IMR-90 (cell line): ENCODE data around the gene RFTN1. TPM values are rescaled to one million over a fixed set of nuclear protein-coding genes. Genes with fewer than 3 reads are reported as not detected.

Experiments used
- ATAC-seq: fragments of 200-7000 bp; cut with Tn5 transposase; 2 replicates; pipeline ENCODE4 v1.9.1; 2020; ENCODE audit warnings: low read depth, mild to moderate bottlenecking, moderate library complexity
- BruUV-seq: library from RNA; stranded (reverse); fragments of 400-500 nt; replicated peaks from 2 replicates; lab custom pipeline; 2021; lab: Mats Ljungman, UMichigan
- CTCF ChIA-PET: fragments of 300-600 bp; formaldehyde crosslinking; extraction: SDS; loops from one replicate; lab custom pipeline; 2021; ENCODE audit warnings: antibody characterized with exemption; lab: Yijun Ruan, JAX
- POLR2A ChIA-PET: fragments of 300-600 bp; sonication (Branson Sonifier 250); formaldehyde crosslinking; loops from one replicate; lab custom pipeline; 2022; ENCODE audit warnings: antibody characterized with exemption; ENCODE audit not compliant: unreplicated experiment; lab: Charles Lee
- DNase-seq: peaks from one replicate; pipeline ENCODE4 v3.0.0; 2013
- H2AFZ ChIP-seq: replicated peaks from 2 replicates; pipeline ENCODE3; 2013; ENCODE audit warnings: low read length, mild to moderate bottlenecking; ENCODE audit not compliant: poor library complexity
- H2AK5ac ChIP-seq: 2 replicates; pipeline ENCODE4 v1.6.1; 2013; ENCODE audit warnings: low read depth, low read length, inconsistent platforms
- H2AK9ac ChIP-seq: replicated peaks from 2 replicates; pipeline ENCODE3; 2013; ENCODE audit warnings: mild to moderate bottlenecking, low read depth, low read length, moderate library complexity; ENCODE audit not compliant: poor library complexity
- H2BK120ac ChIP-seq: 2 replicates; pipeline ENCODE4 v1.6.1; 2013; ENCODE audit warnings: low read depth, low read length, inconsistent platforms
- H2BK15ac ChIP-seq: 3 replicates; pipeline ENCODE4 v1.6.1; 2013; ENCODE audit warnings: low read depth, low read length, inconsistent platforms
- H2BK20ac ChIP-seq: 2 replicates; pipeline ENCODE4 v1.6.1; 2013; ENCODE audit warnings: low read depth, mild to moderate bottlenecking, inconsistent platforms, low read length, moderate library complexity
- H2BK5ac ChIP-seq: 2 replicates; pipeline ENCODE4 v1.6.1; 2013; ENCODE audit warnings: mild to moderate bottlenecking, low read depth, low read length, inconsistent platforms; ENCODE audit not compliant: poor library complexity, severe bottlenecking
- H3K14ac ChIP-seq: replicated peaks from 2 replicates; pipeline ENCODE4 v1.6.1; 2013; ENCODE audit warnings: low read depth, low read length, inconsistent platforms
- H3K18ac ChIP-seq: 2 replicates; pipeline ENCODE4 v1.6.1; 2013; ENCODE audit warnings: low read depth, low read length, control low read depth
- H3K23ac ChIP-seq: 2 replicates; pipeline ENCODE4 v1.6.1; 2013; ENCODE audit warnings: low read depth, low read length, inconsistent platforms
- H3K27ac ChIP-seq: 2 replicates; pipeline ENCODE4 v1.5.1; 2013; ENCODE audit warnings: mild to moderate bottlenecking, control low read depth, low read length; ENCODE audit not compliant: insufficient read depth
- H3K27me3 ChIP-seq: 2 replicates; pipeline ENCODE4 v1.6.1; 2013; ENCODE audit warnings: low read length; ENCODE audit not compliant: control insufficient read depth, insufficient read depth
- H3K36me3 ChIP-seq: 2 replicates; pipeline ENCODE4 v1.6.1; 2013; ENCODE audit warnings: low read length, mixed read lengths; ENCODE audit not compliant: control insufficient read depth, insufficient read depth
- H3K4ac ChIP-seq: 2 replicates; pipeline ENCODE4 v1.6.1; 2013; ENCODE audit warnings: low read depth, low read length, inconsistent platforms
- H3K4me1 ChIP-seq: 2 replicates; pipeline ENCODE4 v1.6.1; 2013; ENCODE audit warnings: low read length, mixed read lengths; ENCODE audit not compliant: control insufficient read depth, insufficient read depth
- H3K4me2 ChIP-seq: 2 replicates; pipeline ENCODE4 v1.6.1; 2013; ENCODE audit warnings: low read depth, mild to moderate bottlenecking, control low read depth, low read length, moderate library complexity
- H3K4me3 ChIP-seq: 2 replicates; pipeline ENCODE4 v1.5.1; 2013; ENCODE audit warnings: low read depth, mild to moderate bottlenecking, control low read depth, low read length, moderate library complexity; ENCODE audit not compliant: insufficient read depth
- H3K56ac ChIP-seq: 2 replicates; pipeline ENCODE4 v1.6.1; 2013; ENCODE audit warnings: low read length, inconsistent platforms; ENCODE audit not compliant: insufficient read depth; ENCODE audit errors: extremely low read depth
- H3K79me1 ChIP-seq, 2 experiments: 2 replicates each; pipeline ENCODE4 v1.6.1; 2013; ENCODE audit warnings: low read length in 2 of 2, inconsistent platforms in 1 of 2, low read depth in 1 of 2
- H3K9ac ChIP-seq: 2 replicates; pipeline ENCODE4 v1.6.1; 2013; ENCODE audit warnings: low read depth, low read length, control low read depth
- H3K9me1 ChIP-seq: 2 replicates; pipeline ENCODE4 v1.6.1; 2013; ENCODE audit warnings: low read length, inconsistent platforms; ENCODE audit not compliant: insufficient read depth
- H3K9me3 ChIP-seq: 2 replicates; pipeline ENCODE4 v1.6.1; 2013; ENCODE audit warnings: low read length; ENCODE audit not compliant: control insufficient read depth, insufficient read depth
- H4K20me1 ChIP-seq: 2 replicates; pipeline ENCODE4 v1.6.1; 2013; ENCODE audit warnings: low read length, inconsistent platforms; ENCODE audit not compliant: insufficient read depth
- H4K5ac ChIP-seq: 2 replicates; pipeline ENCODE4 v1.6.1; 2013; ENCODE audit warnings: mild to moderate bottlenecking, low read depth, low read length, control low read depth
- H4K8ac ChIP-seq, 2 experiments: 2 replicates each; pipeline ENCODE4 v1.6.1; 2013; ENCODE audit warnings: low read depth in 2 of 2, low read length in 2 of 2, control low read depth in 1 of 2, inconsistent platforms in 1 of 2
- H4K91ac ChIP-seq: 2 replicates; pipeline ENCODE4 v1.6.1; 2013; ENCODE audit warnings: low read depth, low read length, inconsistent platforms; ENCODE audit not compliant: insufficient read depth
- BHLHE40 ChIP-seq: fragments of 150-350 bp; IDR thresholded peaks from 2 replicates; pipeline ENCODE4 v1.6.1; 2016; ENCODE audit warnings: mild to moderate bottlenecking, low read depth, low read length
- CEBPB ChIP-seq: IDR thresholded peaks from 2 replicates; pipeline ENCODE4 v1.6.1; 2012; ENCODE audit warnings: low read depth, low read length, improper control_type of control experiment
- CHD1 ChIP-seq: IDR thresholded peaks from 2 replicates; pipeline ENCODE4 v1.6.1; 2012; ENCODE audit warnings: low read depth, low read length, improper control_type of control experiment
- CTCF ChIP-seq: conservative IDR thresholded peaks from 2 replicates; pipeline ENCODE4 v1.5.1; 2012; ENCODE audit warnings: mild to moderate bottlenecking, low read depth, low read length, improper control_type of control experiment
- FOS ChIP-seq: fragments of 150-350 bp; IDR thresholded peaks from 2 replicates; pipeline ENCODE4 v1.6.1; 2016; ENCODE audit warnings: low read depth, low read length
- MAFK ChIP-seq: IDR thresholded peaks from 2 replicates; pipeline ENCODE4 v1.6.1; 2012; ENCODE audit warnings: low read depth, low read length, improper control_type of control experiment
- MAZ ChIP-seq: IDR thresholded peaks from 2 replicates; pipeline ENCODE4 v1.6.1; 2012; ENCODE audit warnings: low read depth, mild to moderate bottlenecking, low read length, improper control_type of control experiment, moderate library complexity, borderline replicate concordance
- MXI1 ChIP-seq: IDR thresholded peaks from 2 replicates; pipeline ENCODE4 v1.6.1; 2012; ENCODE audit warnings: low read depth, mild to moderate bottlenecking, low read length, moderate library complexity, borderline replicate concordance
- NFE2L2 ChIP-seq: fragments of 150-350 bp; IDR thresholded peaks from 2 replicates; pipeline ENCODE4 v1.6.1; 2016; ENCODE audit warnings: low read depth, mild to moderate bottlenecking, low read length
- POLR2A ChIP-seq: IDR thresholded peaks from 2 replicates; pipeline ENCODE4 v1.6.1; 2012; ENCODE audit warnings: mild to moderate bottlenecking, low read depth, low read length
- RAD21 ChIP-seq: IDR thresholded peaks from 2 replicates; pipeline ENCODE4 v1.6.1; 2012; ENCODE audit warnings: low read length, improper control_type of control experiment
- RCOR1 ChIP-seq: IDR thresholded peaks from 2 replicates; pipeline ENCODE4 v1.6.1; 2012; ENCODE audit warnings: mild to moderate bottlenecking, low read length, improper control_type of control experiment; ENCODE audit not compliant: insufficient replicate concordance
- RFX5 ChIP-seq: IDR thresholded peaks from 2 replicates; pipeline ENCODE4 v1.8.0; 2012; ENCODE audit warnings: low read depth, mild to moderate bottlenecking, low read length, moderate library complexity
- SMC3 ChIP-seq: fragments of 150-350 bp; IDR thresholded peaks from 2 replicates; pipeline ENCODE4 v1.6.1; 2016; ENCODE audit warnings: low read depth, mild to moderate bottlenecking, antibody characterized with exemption, low read length, moderate library complexity
- WGBS, 2 experiments: methylation state at CpG; one replicate each; pipeline versions ENCODE4 v1.1.5 to v1.1.7; 2013; ENCODE audit warnings: missing lambda C conversion rate in 2 of 2; ENCODE audit not compliant: insufficient read length in 1 of 2; ENCODE audit errors: extremely low coverage in 2 of 2; 5-methylcytosine and 5-hydroxymethylcytosine counted together
- dilution Hi-C: fragments of 300-500 bp; cut with HindIII; formaldehyde crosslinking; loops from one replicate; pipeline ENCODE4 v1.14.3; 2018; ENCODE audit warnings: low sequenced_read_pairs; ENCODE audit not compliant: unreplicated experiment
- in situ Hi-C: fragments of 300-500 bp; cut with MboI; formaldehyde crosslinking; loops from 3 replicates; pipeline ENCODE4 v1.14.3; 2019; ENCODE audit warnings: low sequenced_read_pairs, inconsistent platforms, mixed read lengths
- intact Hi-C: fragments of 100-400 bp; cut with micrococcal nuclease; formaldehyde crosslinking; loops from 2 replicates; pipeline ENCODE4 v1.10.0; 2022
- polyA plus RNA-seq, 3 experiments: library from polyadenylated mRNA; depleted of rRNA; stranded (reverse); fragments of >200 nt; gene quantifications; 2 replicates each; pipeline ENCODE4 v1.2.3, GENCODE V29; 2012; ENCODE audit warnings: low replicate concordance in 1 of 3
- total RNA-seq: library from RNA; depleted of rRNA; stranded (reverse); fragments of >200 nt; gene quantifications from 2 replicates; pipeline ENCODE4 v1.2.3, GENCODE V29; 2012
- TF ChIP-seq, protein P1 (sequence below): fragments of 150-350 bp; IDR thresholded peaks from 2 replicates; pipeline ENCODE4 v1.6.1; 2017; ENCODE audit warnings: mild to moderate bottlenecking, antibody characterized with exemption, low read length, low read depth
- TF ChIP-seq, protein P2 (sequence below): fragments of 150-350 bp; IDR thresholded peaks from 2 replicates; pipeline ENCODE4 v1.6.1; 2016; ENCODE audit warnings: low read depth, mild to moderate bottlenecking, low read length, moderate library complexity, borderline replicate concordance

RFTN1 gene
- total and polyA plus RNA-seq, 2 of the 4 experiments (the other 2 are of a cell fraction), result 45.0 to 52.0 TPM

GRCh38 chr3:16273867-16274266, 239.6 kb downstream of the RFTN1 start:
- no peak overlapping the region for H3K27ac ChIP-seq
- H3K4me3 ChIP-seq, result no peak overlapping the region
- intact Hi-C loops, result loop anchor here (10.0 kb wide), 1 partner anchor 961 kb away; no protein-coding TSS in a partner anchor
- H3K18ac ChIP-seq, result no peak overlapping the region
- H3K14ac ChIP-seq, result no peak overlapping the region
- POLR2A ChIA-PET, result no interaction called here
- H3K9ac ChIP-seq, result no peak overlapping the region
- no peak overlapping the region for H4K8ac ChIP-seq
- no peak overlapping the region for H3K4ac ChIP-seq
- no peak for DNase-seq
- H2BK120ac ChIP-seq, result no peak overlapping the region
- H3K79me1 ChIP-seq, result peaks cover 4 to 5% of the 10 kb centered on the region in 2 experiments; a peak in 2 of 4 replicates
- H3K27me3 ChIP-seq, result no peaks in the 10 kb centered on the region
- H2AFZ ChIP-seq, result no peak overlapping the region
- in situ Hi-C loops, result no loop called here
- H2BK5ac ChIP-seq, result no peak overlapping the region
- no peak overlapping the region for H2AK9ac ChIP-seq
- H3K9me1 ChIP-seq, result peaks cover 5% of the 10 kb centered on the region; the same call in 1 of the 2 replicates
- no peak for ATAC-seq
- no peak overlapping the region for H2BK15ac ChIP-seq
- H4K5ac ChIP-seq, result no peak overlapping the region
- H3K9me3 ChIP-seq, result no peaks in the 10 kb centered on the region
- no CpG with 5 or more reads among the region's 2 CpGs for WGBS, 2 experiments
- no TSS peak for BruUV-seq
- TF ChIP-seq CHD1 (no peak), RCOR1 (no peak), CTCF (no peak), MXI1 (no peak), BHLHE40 (no peak), MAFK (no peak), POLR2A (no peak), MAZ (no peak), NFE2L2 (no peak), RAD21 (no peak), RFX5 (no peak), FOS (no peak), SMC3 (no peak), CEBPB (no peak)
- TF ChIP-seq, protein P1, sequence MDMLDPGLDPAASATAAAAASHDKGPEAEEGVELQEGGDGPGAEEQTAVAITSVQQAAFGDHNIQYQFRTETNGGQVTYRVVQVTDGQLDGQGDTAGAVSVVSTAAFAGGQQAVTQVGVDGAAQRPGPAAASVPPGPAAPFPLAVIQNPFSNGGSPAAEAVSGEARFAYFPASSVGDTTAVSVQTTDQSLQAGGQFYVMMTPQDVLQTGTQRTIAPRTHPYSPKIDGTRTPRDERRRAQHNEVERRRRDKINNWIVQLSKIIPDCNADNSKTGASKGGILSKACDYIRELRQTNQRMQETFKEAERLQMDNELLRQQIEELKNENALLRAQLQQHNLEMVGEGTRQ, result no peak
- TF ChIP-seq, protein P2, sequence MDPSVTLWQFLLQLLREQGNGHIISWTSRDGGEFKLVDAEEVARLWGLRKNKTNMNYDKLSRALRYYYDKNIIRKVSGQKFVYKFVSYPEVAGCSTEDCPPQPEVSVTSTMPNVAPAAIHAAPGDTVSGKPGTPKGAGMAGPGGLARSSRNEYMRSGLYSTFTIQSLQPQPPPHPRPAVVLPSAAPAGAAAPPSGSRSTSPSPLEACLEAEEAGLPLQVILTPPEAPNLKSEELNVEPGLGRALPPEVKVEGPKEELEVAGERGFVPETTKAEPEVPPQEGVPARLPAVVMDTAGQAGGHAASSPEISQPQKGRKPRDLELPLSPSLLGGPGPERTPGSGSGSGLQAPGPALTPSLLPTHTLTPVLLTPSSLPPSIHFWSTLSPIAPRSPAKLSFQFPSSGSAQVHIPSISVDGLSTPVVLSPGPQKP, result no peak
- dilution Hi-C loops, result no loop called here
- H3K56ac ChIP-seq, result no peak overlapping the region
- H4K20me1 ChIP-seq, result no peaks in the 10 kb centered on the region
- no peak overlapping the region for H4K91ac ChIP-seq
- H3K23ac ChIP-seq, result no peak overlapping the region
- no peak overlapping the region for H2BK20ac ChIP-seq
- no peak overlapping the region for H2AK5ac ChIP-seq
- H3K4me1 ChIP-seq, result peaks cover 4% of the 10 kb centered on the region; the same call in 1 of the 2 replicates
- CTCF ChIA-PET, result no interaction called here
- peaks cover 5% of the 10 kb centered on the region; the same call in 1 of the 2 replicates for H3K36me3 ChIP-seq
- H3K4me2 ChIP-seq, result no peak overlapping the region
